A549 (cell line): ENCODE data around the gene PCSK5. TPM values are rescaled to one million over a fixed set of nuclear protein-coding genes. Genes with fewer than 3 reads are reported as not detected.

Experiments
- ATAC-seq, 2 experiments: fragments of 200-7000 bp in 1 of 2; fragments of >200 bp in 1 of 2; cut with Nextera tagmentation in 1 of 2; cut with Tn5 transposase in 1 of 2; 3 replicates each; pipeline versions ENCODE4 v1.8.0 to v1.9.1; 2018 to 2020; ENCODE audit warnings: mild to moderate bottlenecking in 1 of 2, moderate library complexity in 1 of 2
- CTCF ChIA-PET: fragments of 300-600 bp; sonication (Branson Sonifier 250); formaldehyde crosslinking; extraction: SDS; loops from one replicate; lab custom pipeline; 2021; ENCODE audit warnings: antibody characterized with exemption, inconsistent platforms; lab: Yijun Ruan, JAX
- POLR2A ChIA-PET: fragments of 350-600 bp; formaldehyde crosslinking; extraction: SDS; loops from one replicate; lab custom pipeline; 2021; ENCODE audit warnings: antibody characterized with exemption, inconsistent platforms; lab: Yijun Ruan, JAX
- DNase-seq, 2 experiments: peaks; one replicate each; pipeline versions ENCODE4 v3.0.0 to v3.0.0-alpha.2; 2011 to 2016; ENCODE audit warnings: low read depth in 1 of 2, low spot score in 1 of 2
- FAIRE-seq: peaks from 2 replicates; lab custom pipeline; 2011; peaks lifted over from hg19 to GRCh38; lab: Jason Lieb, UNC
- H3K27ac ChIP-seq, 2 experiments: fragments of >200 bp; sonication (Bioruptor Twin); formaldehyde crosslinking; 3 replicates each; pipeline ENCODE4 v1.5.1; 2016 to 2017
- H3K4me1 ChIP-seq: fragments of >200 bp; sonication (Bioruptor Twin); formaldehyde crosslinking; 3 replicates; pipeline ENCODE4 v1.6.1; 2016
- H3K4me2 ChIP-seq: fragments of >200 bp; sonication (Bioruptor Twin); formaldehyde crosslinking; 3 replicates; pipeline ENCODE4 v1.6.1; 2016
- H3K4me3 ChIP-seq: fragments of >200 bp; sonication (Bioruptor Twin); formaldehyde crosslinking; 3 replicates; pipeline ENCODE4 v1.5.1; 2016
- H3K9me3 ChIP-seq: fragments of >200 bp; sonication (Bioruptor Twin); formaldehyde crosslinking; 3 replicates; pipeline ENCODE4 v1.6.1; 2016
- CBX2 ChIP-seq: fragments of 200-600 bp; sonication (generic); IDR thresholded peaks from 2 replicates; pipeline ENCODE4 v1.6.1; 2016; ENCODE audit warnings: low read depth, mild to moderate bottlenecking, borderline replicate concordance
- CHD2 ChIP-seq: fragments of 150-350 bp; IDR thresholded peaks from 2 replicates; pipeline ENCODE4 v1.6.1; 2014; ENCODE audit warnings: low read length; ENCODE audit not compliant: partially characterized antibody
- CTCF ChIP-seq: fragments of >200 bp; sonication (Bioruptor Twin); formaldehyde crosslinking; IDR thresholded peaks from 3 replicates; pipeline ENCODE4 v1.5.1; 2016
- E2F6 ChIP-seq: IDR thresholded peaks from 2 replicates; pipeline ENCODE4 v1.6.1; 2012; ENCODE audit warnings: low read depth, borderline replicate concordance
- EHMT2 ChIP-seq: fragments of 200-600 bp; sonication (generic); IDR thresholded peaks from 2 replicates; pipeline ENCODE4 v1.6.1; 2016; ENCODE audit warnings: antibody characterized with exemption, low read depth, mild to moderate bottlenecking, moderate library complexity
- EP300 ChIP-seq, 2 experiments: fragments of >200 bp; sonication (Bioruptor Twin); formaldehyde crosslinking; IDR thresholded peaks; 2 replicates in 1 of 2; 3 replicates in 1 of 2; pipeline ENCODE4 v1.6.1; 2016 to 2017
- ESRRA ChIP-seq: fragments of 150-350 bp; IDR thresholded peaks from 2 replicates; pipeline ENCODE4 v1.6.1; 2014; ENCODE audit warnings: mild to moderate bottlenecking, low read length, borderline replicate concordance
- HDAC2 ChIP-seq: fragments of 200-600 bp; sonication (generic); IDR thresholded peaks from 2 replicates; pipeline ENCODE4 v1.6.1; 2016
- HES2 ChIP-seq: fragments of >200 bp; sonication (Bioruptor Twin); formaldehyde crosslinking; IDR thresholded peaks from 2 replicates; pipeline ENCODE4 v1.6.1; 2016
- HEYL ChIP-seq: fragments of 250-450 bp; sonication (Bioruptor Pico); IDR thresholded peaks from 2 replicates; pipeline ENCODE4 v1.8.0; 2021; ENCODE audit warnings: mild to moderate bottlenecking, moderate library complexity
- JUN ChIP-seq, 2 experiments: fragments of >200 bp; sonication (Bioruptor Twin); formaldehyde crosslinking; IDR thresholded peaks; 2 replicates in 1 of 2; 3 replicates in 1 of 2; pipeline ENCODE4 v1.6.1; 2016 to 2017
- JUNB ChIP-seq: fragments of >200 bp; sonication (Bioruptor Twin); formaldehyde crosslinking; IDR thresholded peaks from 2 replicates; pipeline ENCODE4 v1.6.1; 2016
- KDM1A ChIP-seq: fragments of 200-600 bp; sonication (generic); IDR thresholded peaks from 2 replicates; pipeline ENCODE4 v1.6.1; 2016; ENCODE audit warnings: low read depth, mild to moderate bottlenecking
- KDM5A ChIP-seq: fragments of 200-600 bp; sonication (generic); IDR thresholded peaks from 2 replicates; pipeline ENCODE4 v1.6.1; 2016; ENCODE audit warnings: antibody characterized with exemption, mild to moderate bottlenecking
- MAFK ChIP-seq: fragments of 450-650 bp; IDR thresholded peaks from 2 replicates; pipeline ENCODE4 v1.6.1; 2014; ENCODE audit not compliant: partially characterized antibody
- MAX ChIP-seq: IDR thresholded peaks from 2 replicates; pipeline ENCODE4 v1.6.1; 2012
- MAZ ChIP-seq: fragments of 150-350 bp; IDR thresholded peaks from 2 replicates; pipeline ENCODE4 v1.6.1; 2014; ENCODE audit warnings: antibody characterized with exemption, low read depth, low read length, borderline replicate concordance
- MYC ChIP-seq: IDR thresholded peaks from 2 replicates; pipeline ENCODE4 v1.6.1; 2012; ENCODE audit warnings: mild to moderate bottlenecking, inconsistent platforms, low read length, improper control_type of control experiment, borderline replicate concordance
- NPAS2 ChIP-seq: fragments of 250-450 bp; sonication (Bioruptor Pico); IDR thresholded peaks from 2 replicates; pipeline ENCODE4 v1.8.0; 2022; ENCODE audit warnings: mild to moderate bottlenecking, moderate library complexity, borderline replicate concordance
- NR3C1 ChIP-seq: fragments of >200 bp; sonication (Bioruptor Twin); formaldehyde crosslinking; IDR thresholded peaks from 3 replicates; pipeline ENCODE4 v1.6.1; 2017
- PBX3 ChIP-seq: IDR thresholded peaks from 2 replicates; pipeline ENCODE4 v1.6.1; 2012
- POLR2AphosphoS2 ChIP-seq: conservative IDR thresholded peaks from 2 replicates; pipeline ENCODE4 v1.6.1; 2012; ENCODE audit warnings: low read length, improper control_type of control experiment, inconsistent platforms
- RFX5 ChIP-seq: fragments of 450-650 bp; IDR thresholded peaks from 2 replicates; pipeline ENCODE4 v1.7.1; 2014; ENCODE audit warnings: antibody characterized with exemption, mild to moderate bottlenecking, moderate library complexity
- SMC3 ChIP-seq: fragments of >200 bp; sonication (Bioruptor Twin); formaldehyde crosslinking; IDR thresholded peaks from 3 replicates; pipeline ENCODE4 v1.6.1; 2018; ENCODE audit warnings: inconsistent platforms
- SREBF2 ChIP-seq: fragments of 450-650 bp; IDR thresholded peaks from 2 replicates; pipeline ENCODE4 v1.6.1; 2014; ENCODE audit warnings: mild to moderate bottlenecking, moderate library complexity
- TFCP2L1 ChIP-seq: fragments of 250-450 bp; sonication (Bioruptor Pico); IDR thresholded peaks from 2 replicates; pipeline ENCODE4 v1.5.0; 2021; ENCODE audit warnings: mild to moderate bottlenecking
- ZNF302 ChIP-seq: fragments of 250-450 bp; sonication (Bioruptor Pico); IDR thresholded peaks from 2 replicates; pipeline ENCODE4 v1.9.0; 2021; ENCODE audit warnings: inconsistent platforms, mild to moderate bottlenecking, moderate library complexity
- ZSCAN20 ChIP-seq: fragments of 250-450 bp; sonication (Bioruptor Pico); IDR thresholded peaks from 2 replicates; pipeline ENCODE4 v1.8.0; 2022; ENCODE audit warnings: mild to moderate bottlenecking, moderate library complexity
- WGBS: methylation state at CpG from one replicate; pipeline ENCODE4 v1.1.6; 2017; ENCODE audit errors: missing lambda C conversion rate; 5-methylcytosine and 5-hydroxymethylcytosine counted together
- polyA plus RNA-seq, 4 experiments: library from polyadenylated mRNA; depleted of rRNA in 3 of 4; stranded (reverse); fragments of >200 nt; fragmentation: RNase III in 1 of 4; extraction: RNeasy Plus Mini Kit Qiagen cat#74134 plus additional on column Dnase treatment in 1 of 4; gene quantifications; 2 replicates in 3 of 4; 3 replicates in 1 of 4; pipeline ENCODE4 v1.2.3, GENCODE V29; 2011 to 2017

The PCSK5 gene
- polyA plus RNA-seq, 2 of the 4 experiments (the other 2 are of a cell fraction) = 1.3 to 6.7 TPM

- FAIRE-seq (no peak), ATAC-seq (no peak), DNase-seq (no peak)
- ChIA-PET POLR2A (no interaction called here), CTCF (no interaction called here)
- 51% methylated on average over 4 of the region's 4 CpGs for WGBS
- TF ChIP-seq CTCF (no peak), TFCP2L1 (CRISPR knock-in tag) (no peak), CBX2 (no peak)
- no peaks in the 10 kb centered on the region for H3K4me1 ChIP-seq
- H3K4me2 ChIP-seq = no peak overlapping the region
- H3K4me3 ChIP-seq = no peak overlapping the region
- H3K9me3 ChIP-seq = no peaks in the 10 kb centered on the region
- no peak overlapping the region for H3K27ac ChIP-seq
Observed at GRCh38 chr9:76101947-76102346, 211.5 kb downstream of the PCSK5 start.

GRCh38 chr9:76103531-76104315 lies 213.2 kb downstream of the PCSK5 start:
- ChIA-PET CTCF (no interaction called here), POLR2A (no interaction called here)
- no peak for FAIRE-seq
- no peaks in the 10 kb centered on the region for H3K4me1 ChIP-seq
- WGBS = 62% methylated on average over 6 of the region's 6 CpGs
- no peak for TF ChIP-seq CTCF
- no peak for TF ChIP-seq SMC3
- no peak for TF ChIP-seq MAX
- TF ChIP-seq KDM1A = no peak
- no peak for TF ChIP-seq NR3C1
- no peak for TF ChIP-seq HDAC2
- no peak for TF ChIP-seq HES2
- no peak for TF ChIP-seq SREBF2
- no peak for TF ChIP-seq MAZ
- no peak for TF ChIP-seq JUN (IDR thresholded peaks at IDR 0.05)
- TF ChIP-seq ZNF302 = no peak
- no peak for TF ChIP-seq RFX5
- TF ChIP-seq EP300 (IDR thresholded peaks at IDR 0.05) = no peak
- no peak for TF ChIP-seq MYC
- no peak for TF ChIP-seq E2F6
- no peak for TF ChIP-seq CHD2
- TF ChIP-seq ZSCAN20 (CRISPR knock-in tag) = no peak
- H3K4me2 ChIP-seq = no peak overlapping the region
- H3K4me3 ChIP-seq = no peak overlapping the region
- no peak overlapping the region for H3K27ac ChIP-seq
- DNase-seq = no peak
- no peak for ATAC-seq
- H3K9me3 ChIP-seq = no peaks in the 10 kb centered on the region

- Histone ChIP-seq H3K9me3 (no peaks in the 10 kb centered on the region), H3K4me3 (no peak overlapping the region), H3K4me1 (no peaks in the 10 kb centered on the region), H3K4me2 (no peak overlapping the region), H3K27ac (no peak overlapping the region)
- POLR2A ChIA-PET = no interaction called here
- TF ChIP-seq PBX3 = no peak
- no peak for TF ChIP-seq RFX5
- TF ChIP-seq KDM1A = no peak
- no peak for TF ChIP-seq HEYL
- TF ChIP-seq NPAS2 (CRISPR knock-in tag) = no peak
- TF ChIP-seq ZSCAN20 (CRISPR knock-in tag) = no peak
- TF ChIP-seq TFCP2L1 (CRISPR knock-in tag) = no peak
- no peak for TF ChIP-seq SMC3
- no peak for TF ChIP-seq EHMT2
- no peak for TF ChIP-seq MAFK
- TF ChIP-seq ESRRA = no peak
- no peak for TF ChIP-seq POLR2AphosphoS2
- no peak for TF ChIP-seq KDM5A
- TF ChIP-seq JUNB = no peak
- no peak for TF ChIP-seq MYC
- FAIRE-seq (no peak), ATAC-seq (no peak), DNase-seq (no peak)
- 40% methylated on average over 4 of the region's 4 CpGs for WGBS
- CTCF ChIA-PET = no interaction called here
Observed at GRCh38 chr9:76107482-76107881, 217.0 kb downstream of the PCSK5 start.
